HG03103 (cell line): ENCODE measurements around the gene GPAT3.
"Not testable (repeated sequence)": the region's sequence is repeated elsewhere in the genome, so short reads cannot be mapped to it uniquely, and the experiment has no call there.

Source experiments
- ATAC-seq: cut with Tn5 transposase; IDR thresholded peaks from one replicate; pipeline ENCODE4 v1.9.1; 2021; ENCODE audit warnings: low read depth; ENCODE audit not compliant: unreplicated experiment

Gene GPAT3

GRCh38 chr4:83535520-83536361 is at the start of gene GPAT3:
GPAT3 (plus strand) TSS chr4:83536108; CDS start chr4:83536623, 515 bp downstream.
- ATAC-seq = peak; percentile 57

- no peak for ATAC-seq
These were observed 49.3 kb upstream of the GPAT3 start for GRCh38 chr4:83486457-83487129.

- no peak for ATAC-seq
These were observed 46.1 kb upstream of the GPAT3 start for GRCh38 chr4:83489711-83490326.

- ATAC-seq = peak; percentile 83
These were observed 44.9 kb upstream of the GPAT3 start for GRCh38 chr4:83490876-83491450.

GRCh38 chr4:83496085-83496917 is 39.6 kb upstream of the GPAT3 start:
- ATAC-seq = not testable (repeated sequence)

GRCh38 chr4:83498187-83498586 is 37.7 kb upstream of the GPAT3 start:
- no peak for ATAC-seq

- not testable (repeated sequence) for ATAC-seq
These were observed 34.2 kb upstream of the GPAT3 start for GRCh38 chr4:83501671-83502070.

- no peak for ATAC-seq
These were observed 31.9 kb upstream of the GPAT3 start for GRCh38 chr4:83503974-83504373.

GRCh38 chr4:83504503-83504902 is 31.4 kb upstream of the GPAT3 start:
- ATAC-seq = no peak

GRCh38 chr4:83504996-83505395 is 30.9 kb upstream of the GPAT3 start:
- no peak for ATAC-seq

GRCh38 chr4:83509156-83509585 is 26.7 kb upstream of the GPAT3 start:
- not testable (repeated sequence) for ATAC-seq

GRCh38 chr4:83510442-83510841 is 25.5 kb upstream of the GPAT3 start:
- ATAC-seq = no peak

GRCh38 chr4:83516042-83516772 is 19.7 kb upstream of the GPAT3 start:
- no peak for ATAC-seq

- ATAC-seq = no peak
These were observed 13.7 kb upstream of the GPAT3 start for GRCh38 chr4:83522239-83522638.

- no peak for ATAC-seq
These were observed 8.2 kb upstream of the GPAT3 start for GRCh38 chr4:83527671-83528070.

GRCh38 chr4:83536362-83537272 is 709 bp downstream of the GPAT3 start:
- ATAC-seq = peak; percentile 26

GRCh38 chr4:83542225-83542624 is 6.3 kb downstream of the GPAT3 start:
- no peak for ATAC-seq

- no peak for ATAC-seq
These were observed 10.9 kb downstream of the GPAT3 start for GRCh38 chr4:83546786-83547185.
